HG03439 (cell line): ENCODE data around the gene MAL.
A peak's percentile ranks its signal among the peaks of the same experiment; 100 is the strongest.

Experiments
- ATAC-seq: cut with Tn5 transposase; IDR thresholded peaks from one replicate; pipeline ENCODE4 v1.9.1; 2021; ENCODE audit warnings: mild to moderate bottlenecking, moderate library complexity; ENCODE audit not compliant: unreplicated experiment

MAL gene

GRCh38 chr2:95014126-95014708 lies 11.3 kb upstream of the MAL start:
- ATAC-seq, result no peak

GRCh38 chr2:95015261-95015912 lies 10.1 kb upstream of the MAL start:
- ATAC-seq, result no peak

DNA sequence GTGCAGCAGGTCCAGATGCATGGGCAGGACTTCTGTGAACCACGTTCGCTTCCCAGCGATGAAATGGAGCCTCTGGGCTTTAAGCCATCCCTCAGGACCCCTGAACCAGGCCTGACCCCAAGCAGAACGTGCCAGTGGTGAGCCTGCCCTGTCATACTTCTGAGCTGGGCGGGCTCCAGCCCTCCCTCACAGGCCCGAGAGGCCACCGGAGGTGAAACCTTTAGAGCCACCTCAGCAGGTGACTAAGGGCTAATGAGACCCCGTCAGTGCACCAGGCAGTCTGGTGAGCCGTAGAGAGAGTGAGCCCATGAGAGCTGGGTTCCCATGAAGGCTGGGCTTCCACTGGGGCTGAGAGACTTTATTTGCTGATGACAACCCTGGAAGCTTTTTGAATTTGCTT lies 8.9 kb upstream of the MAL start:
- no peak for ATAC-seq

- ATAC-seq, result no peak
Measured at GRCh38 chr2:95017071-95017501, 8.4 kb upstream of the MAL start.

GRCh38 chr2:95017836-95018235 lies 7.7 kb upstream of the MAL start:
- ATAC-seq, result no peak

- no peak for ATAC-seq
Measured at GRCh38 chr2:95018301-95018700, 7.2 kb upstream of the MAL start.

DNA sequence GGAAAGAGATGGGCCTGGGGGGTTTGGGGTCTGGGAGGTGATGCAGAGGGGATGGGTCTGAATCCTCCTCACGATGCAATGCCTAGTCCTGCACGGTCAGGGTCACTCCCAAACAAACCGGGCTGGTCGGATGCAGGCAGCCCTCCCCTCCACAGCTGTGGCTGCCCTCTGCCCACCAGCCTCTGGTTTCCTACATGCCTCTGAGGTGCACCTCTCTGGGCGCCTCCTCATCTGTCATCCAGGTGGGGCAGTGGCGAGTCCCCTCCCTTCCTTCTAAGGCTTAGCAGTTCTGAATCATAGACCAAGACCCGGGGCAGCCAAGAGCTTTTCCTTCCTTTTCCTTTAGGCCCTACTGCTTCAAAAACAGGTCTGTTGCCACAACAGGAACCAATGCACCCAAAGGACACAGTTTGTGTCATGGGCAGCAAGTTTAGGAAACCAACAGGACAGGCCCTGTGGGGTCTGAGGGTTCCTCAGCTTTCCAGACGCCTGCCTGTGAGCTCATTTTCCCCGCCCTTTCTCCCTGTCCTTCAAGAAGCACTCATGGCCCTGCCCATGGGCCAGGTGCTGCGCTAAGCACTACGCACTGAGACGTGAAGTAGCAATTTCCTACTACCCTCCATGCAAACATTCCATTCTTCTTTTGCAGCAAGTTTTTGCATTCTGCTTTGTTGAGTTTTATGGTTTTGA lies 6.5 kb upstream of the MAL start:
- no peak for ATAC-seq

DNA sequence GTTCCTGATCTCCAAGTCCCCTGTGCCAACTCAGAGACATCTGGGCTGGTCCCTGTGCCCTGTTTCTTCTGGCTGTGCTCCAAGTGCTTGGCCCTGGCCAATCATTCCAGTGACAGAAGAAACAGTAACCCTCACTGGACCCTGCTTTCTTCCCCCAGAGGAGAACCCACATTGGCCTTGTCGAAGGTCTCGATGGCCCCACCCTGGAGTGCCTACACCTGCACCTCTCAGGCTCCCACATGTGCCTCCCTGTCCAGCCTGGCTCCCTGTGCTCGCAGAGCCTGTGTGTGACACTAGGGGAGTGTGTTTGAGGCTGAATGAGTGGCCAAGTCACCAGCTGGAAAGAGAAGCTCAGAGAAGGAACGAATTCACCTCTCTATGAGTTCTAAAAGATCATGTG lies 5.9 kb upstream of the MAL start:
- no peak for ATAC-seq

DNA sequence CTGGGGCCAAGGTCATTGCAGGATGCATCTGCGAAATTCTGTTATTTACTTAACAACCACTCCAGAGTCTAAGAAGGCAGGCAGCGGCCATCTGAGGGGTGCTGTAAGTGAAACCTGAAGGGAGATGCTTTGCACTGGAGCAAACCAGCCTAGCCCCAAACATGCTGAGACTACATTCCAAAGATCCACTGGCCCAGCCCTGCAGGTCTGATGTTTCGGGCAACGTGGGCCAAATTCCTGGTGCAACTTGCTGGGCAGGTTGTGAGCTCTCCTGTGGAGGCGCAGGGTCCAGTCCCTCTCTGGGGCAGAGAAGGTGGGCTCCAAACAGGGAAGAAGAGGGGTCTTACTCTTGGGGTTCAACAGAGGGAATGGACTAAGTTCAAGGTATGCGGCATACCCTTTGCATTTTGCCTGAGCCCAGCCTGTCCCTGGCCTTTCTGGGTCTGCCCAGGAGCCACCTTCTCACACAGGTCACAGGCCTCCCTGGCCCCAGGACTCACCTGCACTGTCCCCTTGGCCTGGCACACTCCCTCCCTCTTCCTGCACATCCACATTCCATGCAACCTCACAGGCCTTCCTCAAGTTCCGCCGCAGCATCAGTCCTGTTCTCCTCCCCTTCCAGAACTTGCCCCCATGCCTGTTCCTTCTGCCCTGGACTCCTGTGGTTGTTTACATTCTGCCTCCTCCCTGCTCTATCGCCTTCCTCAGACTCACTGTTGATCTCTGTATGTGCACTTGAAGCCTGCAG lies 5.1 kb upstream of the MAL start:
- no peak for ATAC-seq

DNA sequence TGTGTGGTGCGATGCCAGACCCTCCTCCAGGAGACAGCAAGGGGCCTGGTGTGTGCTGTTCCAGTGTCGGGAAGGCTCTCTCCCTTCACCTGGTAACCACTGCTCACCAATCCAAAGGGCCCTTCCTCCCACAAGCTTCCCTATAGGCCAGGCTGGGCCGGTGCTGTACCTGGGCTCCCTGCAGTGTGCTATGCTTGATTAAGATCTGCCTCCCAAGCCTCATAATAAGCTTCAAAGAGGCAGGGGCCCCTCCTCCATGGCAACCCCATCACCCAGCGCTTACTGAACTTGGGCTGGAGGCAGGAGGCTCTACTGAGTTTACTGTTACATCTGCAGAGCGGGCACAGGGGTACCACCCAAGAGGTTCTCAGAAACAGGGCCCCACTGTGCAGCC lies 4.5 kb upstream of the MAL start:
- ATAC-seq, result no peak

DNA sequence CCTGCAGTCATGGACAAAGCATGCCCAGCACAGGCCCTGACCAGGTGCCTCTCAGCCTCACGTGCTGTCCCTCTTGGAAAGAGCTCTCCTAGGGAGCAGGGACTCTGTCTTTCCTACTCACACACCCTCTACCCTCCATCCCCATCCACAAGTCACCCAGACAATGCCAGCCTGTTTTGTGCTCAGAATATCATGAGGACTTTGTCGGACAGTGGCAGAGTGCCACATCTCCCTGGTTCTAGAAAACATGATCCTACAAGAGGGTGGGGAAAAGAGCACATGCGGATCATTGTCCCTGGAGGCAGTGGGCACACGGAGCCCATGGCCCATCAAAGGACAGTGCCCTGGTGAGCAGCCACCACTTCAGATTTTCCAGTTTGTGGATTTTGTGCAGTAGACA lies 3.7 kb upstream of the MAL start:
- no peak for ATAC-seq

- ATAC-seq, result peak; percentile 96
Measured at GRCh38 chr2:95022309-95023221, 2.9 kb upstream of the MAL start.

DNA sequence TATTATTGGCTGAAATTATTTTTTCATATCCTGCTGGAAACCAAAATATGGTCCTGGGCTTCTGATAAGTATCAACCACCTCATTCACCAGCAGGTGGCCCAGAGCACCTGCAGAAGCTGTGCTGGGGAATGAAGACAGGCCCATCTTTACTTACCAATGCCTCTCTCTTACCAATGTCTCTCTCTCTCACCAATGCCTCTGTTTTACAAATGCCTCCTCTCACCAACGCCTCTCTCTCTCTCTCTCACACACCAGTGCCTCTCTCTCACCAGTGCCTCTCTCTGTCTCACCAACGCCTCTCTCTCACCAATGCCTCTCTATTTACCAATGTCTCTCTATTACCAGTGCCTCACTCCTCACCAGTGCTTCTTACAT lies 2.3 kb upstream of the MAL start:
- ATAC-seq, result no peak

DNA sequence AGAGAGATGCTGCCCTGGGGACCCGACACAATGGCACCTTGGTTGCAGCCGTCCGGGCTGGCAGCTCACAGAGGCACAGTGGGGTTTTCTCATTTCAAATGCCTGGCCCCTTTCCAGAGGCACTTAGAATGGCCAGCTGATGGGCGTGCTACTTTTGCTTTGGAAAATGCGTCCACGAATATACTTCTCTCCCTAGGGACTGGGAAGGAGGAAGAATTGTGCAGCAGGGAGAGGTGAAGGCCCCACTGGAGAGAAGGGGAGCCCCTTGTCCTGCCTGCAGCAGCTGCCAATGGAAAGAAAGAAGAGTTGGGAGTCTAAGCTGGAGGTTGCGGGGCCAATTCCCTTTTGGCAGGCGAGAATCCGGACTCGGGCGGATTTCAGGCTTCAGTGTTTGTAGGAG lies 1.1 kb upstream of the MAL start:
- ATAC-seq, result no peak

DNA sequence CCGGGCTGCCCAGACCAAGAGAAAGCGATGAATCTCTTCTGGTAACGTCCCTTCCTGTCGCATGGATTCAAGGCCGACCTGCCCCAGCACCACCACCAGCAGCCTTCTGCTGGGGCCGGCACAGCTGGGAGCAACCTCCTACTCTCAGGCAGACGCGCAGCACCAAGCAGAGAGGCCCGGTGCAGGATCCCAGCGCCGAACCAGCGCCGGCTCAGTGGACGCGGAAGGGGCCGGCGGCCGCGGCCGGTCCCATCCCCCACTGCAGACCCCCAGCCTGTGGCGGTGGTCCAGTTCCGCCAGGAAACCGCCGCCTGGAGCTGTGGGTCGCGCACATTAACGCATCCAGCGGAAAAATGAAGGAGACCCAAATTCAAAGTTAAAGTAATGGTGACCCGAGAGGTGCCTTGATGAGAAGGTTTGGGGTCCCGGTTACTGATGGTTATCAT lies 525 bp upstream of the MAL start:
- no peak for ATAC-seq

DNA sequence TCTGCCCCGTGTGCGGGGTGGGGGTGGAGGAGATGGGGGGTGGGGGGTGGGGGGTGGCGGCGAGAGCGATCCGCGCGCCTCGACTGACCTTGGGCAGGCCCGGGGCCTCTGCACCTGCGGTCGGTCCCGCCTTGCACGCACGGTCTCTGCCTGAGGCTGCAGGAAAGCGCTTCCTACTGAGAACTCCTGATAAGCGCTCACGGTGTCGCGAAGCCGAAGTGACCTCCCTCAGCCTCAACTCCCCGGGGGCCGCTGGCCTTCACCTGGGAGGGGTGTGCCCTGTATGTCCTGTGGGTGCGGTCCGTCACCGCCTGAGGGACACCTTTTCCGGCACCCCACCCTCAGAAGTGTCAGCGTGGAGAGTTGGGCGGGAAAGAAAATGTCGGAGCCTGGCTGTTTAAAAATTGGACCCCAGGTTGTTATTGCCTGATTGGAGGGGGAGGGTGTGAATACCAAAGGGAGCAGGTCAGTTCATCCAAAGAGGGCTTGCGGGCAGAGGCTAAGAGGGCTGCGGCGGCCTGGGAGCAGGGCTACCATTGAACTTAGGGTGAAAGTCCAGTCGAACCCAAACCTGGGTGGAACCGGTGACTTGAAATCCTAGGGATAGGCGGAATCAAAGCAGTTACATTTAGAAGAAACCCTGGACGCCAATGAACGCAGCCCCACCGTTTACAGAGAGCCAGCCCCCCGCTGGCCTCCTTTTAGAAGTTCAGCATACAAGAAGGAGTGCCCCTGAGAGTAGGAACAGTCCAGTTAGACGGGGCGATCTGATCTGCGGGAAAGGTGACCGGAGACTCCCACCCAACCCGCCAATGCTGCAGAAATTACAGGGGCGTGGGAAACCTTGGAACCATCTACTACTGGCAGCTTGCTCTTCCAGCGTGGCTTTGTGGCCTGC lies 1.2 kb downstream of the MAL start:
- no peak for ATAC-seq

DNA sequence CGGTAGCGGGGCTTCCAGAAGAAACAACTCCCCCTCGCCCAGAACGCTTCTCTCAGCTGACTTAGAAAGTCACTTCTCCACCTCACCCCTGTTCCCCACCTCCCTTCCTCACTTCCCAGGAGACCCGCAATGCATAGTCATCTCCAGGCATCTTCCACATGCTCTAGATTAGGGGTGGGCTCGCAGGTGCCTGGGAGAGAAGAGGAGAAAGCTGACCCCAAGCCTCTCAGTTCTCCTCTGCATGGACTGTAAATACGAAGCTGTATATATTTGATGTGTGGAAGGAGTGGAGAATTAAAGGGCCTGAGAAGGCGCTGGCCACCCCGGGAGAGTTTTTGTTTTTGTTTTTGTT lies 1.8 kb downstream of the MAL start:
- no peak for ATAC-seq

- no peak for ATAC-seq
Measured at GRCh38 chr2:95029898-95030341, 4.4 kb downstream of the MAL start.

GRCh38 chr2:95030496-95030895 lies 5.0 kb downstream of the MAL start:
- no peak for ATAC-seq
